Measurements from ENCODE around the gene C4B.

Gene C4B

GRCh38 chr6:32064706-32065105 lies 50.1 kb downstream of the C4B start:
- TF ChIP-seq CTCF (IDR thresholded peaks at IDR 0.05): no peak

- no peak for TF ChIP-seq CTCF (IDR thresholded peaks at IDR 0.05)
These were observed 54.3 kb downstream of the C4B start for GRCh38 chr6:32068867-32069266.

- TF ChIP-seq CTCF (IDR thresholded peaks at IDR 0.05): no peak
These were observed 54.9 kb downstream of the C4B start for GRCh38 chr6:32069460-32069859.

GRCh38 chr6:32069878-32070515 lies 55.4 kb downstream of the C4B start:
- no peak for TF ChIP-seq CTCF (IDR thresholded peaks at IDR 0.05)

GRCh38 chr6:32070814-32071543 lies 56.4 kb downstream of the C4B start:
- no peak for TF ChIP-seq CTCF (IDR thresholded peaks at IDR 0.05)

- no peak for TF ChIP-seq CTCF (IDR thresholded peaks at IDR 0.05)
These were observed 58.5 kb downstream of the C4B start for GRCh38 chr6:32073101-32073500.

- TF ChIP-seq CTCF (IDR thresholded peaks at IDR 0.05): no peak
These were observed 59.0 kb downstream of the C4B start for GRCh38 chr6:32073613-32074012.
